HG02588 (cell line): Measurements from ENCODE around the gene SCARB2.
"Not testable (repeated sequence)": the region's sequence is repeated elsewhere in the genome, so short reads cannot be mapped to it uniquely, and the experiment has no call there.

Experiments
- ATAC-seq: cut with Tn5 transposase; IDR thresholded peaks from one replicate; pipeline ENCODE4 v1.9.1; 2021; ENCODE audit warnings: mild to moderate bottlenecking, moderate library complexity; ENCODE audit not compliant: unreplicated experiment

Gene SCARB2

GRCh38 chr4:76213415-76214176, at the start of gene SCARB2:
Gene SCARB2, minus strand, starts transcription at chr4:76213824. Its CDS starts 281 bp downstream, at chr4:76213543.
- peak; percentile 74 for ATAC-seq

GRCh38 chr4:76260571-76260970, 46.9 kb upstream of the SCARB2 start:
- no peak for ATAC-seq

GRCh38 chr4:76257824-76258223, 44.2 kb upstream of the SCARB2 start:
- ATAC-seq, result no peak

GRCh38 chr4:76256968-76257367, 43.3 kb upstream of the SCARB2 start:
- no peak for ATAC-seq

GRCh38 chr4:76256032-76256431, 42.4 kb upstream of the SCARB2 start:
- ATAC-seq, result no peak

- no peak for ATAC-seq
Measured at GRCh38 chr4:76253511-76253910, 39.9 kb upstream of the SCARB2 start.

GRCh38 chr4:76252271-76252653, 38.6 kb upstream of the SCARB2 start:
- ATAC-seq, result no peak

- no peak for ATAC-seq
Measured at GRCh38 chr4:76251441-76252270, 38.0 kb upstream of the SCARB2 start, which contains the start of gene FAM47E. Gene FAM47E, plus strand, starts transcription at chr4:76251721. Its CDS starts 26 bp downstream, at chr4:76251747.

- no peak for ATAC-seq
Measured at GRCh38 chr4:76250962-76251361, 37.3 kb upstream of the SCARB2 start.

- ATAC-seq, result no peak
Measured at GRCh38 chr4:76246852-76247251, 33.2 kb upstream of the SCARB2 start.

GRCh38 chr4:76246025-76246424, 32.4 kb upstream of the SCARB2 start:
- ATAC-seq, result no peak

GRCh38 chr4:76243877-76244276, 30.3 kb upstream of the SCARB2 start:
- ATAC-seq, result not testable (repeated sequence)

- no peak for ATAC-seq
Measured at GRCh38 chr4:76240236-76240635, 26.6 kb upstream of the SCARB2 start.

- no peak for ATAC-seq
Measured at GRCh38 chr4:76238701-76239100, 25.1 kb upstream of the SCARB2 start.

- ATAC-seq, result no peak
Measured at GRCh38 chr4:76238236-76238635, 24.6 kb upstream of the SCARB2 start.

- ATAC-seq, result no peak
Measured at GRCh38 chr4:76235915-76236314, 22.3 kb upstream of the SCARB2 start.

- no peak for ATAC-seq
Measured at GRCh38 chr4:76235407-76235806, 21.8 kb upstream of the SCARB2 start.

GRCh38 chr4:76234679-76235044, 21.0 kb upstream of the SCARB2 start:
- no peak for ATAC-seq

GRCh38 chr4:76233967-76234678, 20.5 kb upstream of the SCARB2 start:
- ATAC-seq, result no peak

GRCh38 chr4:76233529-76233928, 19.9 kb upstream of the SCARB2 start:
- ATAC-seq, result no peak

- no peak for ATAC-seq
Measured at GRCh38 chr4:76233083-76233482, 19.5 kb upstream of the SCARB2 start.
